Measurements from ENCODE around the gene HDAC7.

Gene HDAC7

GRCh38 chr12:47819896-47820630 is at the start of gene HDAC7:
HDAC7 (minus strand) TSS chr12:47819903; CDS start chr12:47819785, 118 bp downstream.
- no peak for DNase-seq

- no peak for DNase-seq
Observed at GRCh38 chr12:47868552-47869031, 48.9 kb upstream of the HDAC7 start.

GRCh38 chr12:47868041-47868440 is 48.3 kb upstream of the HDAC7 start:
- DNase-seq, result no peak

- no peak for DNase-seq
Observed at GRCh38 chr12:47867495-47867941, 47.8 kb upstream of the HDAC7 start.

- no peak for DNase-seq
Observed at GRCh38 chr12:47864646-47865235, 45.0 kb upstream of the HDAC7 start.

- no peak for DNase-seq
Observed at GRCh38 chr12:47863985-47864384, 44.3 kb upstream of the HDAC7 start.

- no peak for DNase-seq
Observed at GRCh38 chr12:47863467-47863866, 43.8 kb upstream of the HDAC7 start.

GRCh38 chr12:47862881-47863280 is 43.2 kb upstream of the HDAC7 start:
- DNase-seq, result no peak

- DNase-seq, result no peak
Observed at GRCh38 chr12:47862167-47862750, 42.6 kb upstream of the HDAC7 start.

- no peak for DNase-seq
Observed at GRCh38 chr12:47860873-47861272, 41.2 kb upstream of the HDAC7 start.

- DNase-seq, result no peak
Observed at GRCh38 chr12:47860279-47860841, 40.7 kb upstream of the HDAC7 start.

- DNase-seq, result no peak
Observed at GRCh38 chr12:47858511-47859266, 39.0 kb upstream of the HDAC7 start.

- no peak for DNase-seq
Observed at GRCh38 chr12:47856721-47857575, 37.2 kb upstream of the HDAC7 start.

- no peak for DNase-seq
Observed at GRCh38 chr12:47856094-47856493, 36.4 kb upstream of the HDAC7 start.

GRCh38 chr12:47855502-47855901 is 35.8 kb upstream of the HDAC7 start:
- no peak for DNase-seq

GRCh38 chr12:47854531-47854930 is 34.8 kb upstream of the HDAC7 start:
- DNase-seq, result no peak

- no peak for DNase-seq
Observed at GRCh38 chr12:47852096-47852571, 32.4 kb upstream of the HDAC7 start.

- DNase-seq, result no peak
Observed at GRCh38 chr12:47851303-47851952, 31.7 kb upstream of the HDAC7 start.

- DNase-seq, result no peak
Observed at GRCh38 chr12:47850153-47851084, 30.7 kb upstream of the HDAC7 start.

GRCh38 chr12:47849261-47849660 is 29.6 kb upstream of the HDAC7 start:
- no peak for DNase-seq
